ENCODE results near the gene SAMD14. TPM values are rescaled to one million over a fixed set of nuclear protein-coding genes. Genes with fewer than 3 reads are reported as not detected.
A peak's percentile ranks its signal among the peaks of the same experiment; 100 is the strongest.

SAMD14 gene
- total and polyA plus RNA-seq, 7 experiments from 2014 or later, result 0.70 to 0.78 TPM; not detected in 5

DNA sequence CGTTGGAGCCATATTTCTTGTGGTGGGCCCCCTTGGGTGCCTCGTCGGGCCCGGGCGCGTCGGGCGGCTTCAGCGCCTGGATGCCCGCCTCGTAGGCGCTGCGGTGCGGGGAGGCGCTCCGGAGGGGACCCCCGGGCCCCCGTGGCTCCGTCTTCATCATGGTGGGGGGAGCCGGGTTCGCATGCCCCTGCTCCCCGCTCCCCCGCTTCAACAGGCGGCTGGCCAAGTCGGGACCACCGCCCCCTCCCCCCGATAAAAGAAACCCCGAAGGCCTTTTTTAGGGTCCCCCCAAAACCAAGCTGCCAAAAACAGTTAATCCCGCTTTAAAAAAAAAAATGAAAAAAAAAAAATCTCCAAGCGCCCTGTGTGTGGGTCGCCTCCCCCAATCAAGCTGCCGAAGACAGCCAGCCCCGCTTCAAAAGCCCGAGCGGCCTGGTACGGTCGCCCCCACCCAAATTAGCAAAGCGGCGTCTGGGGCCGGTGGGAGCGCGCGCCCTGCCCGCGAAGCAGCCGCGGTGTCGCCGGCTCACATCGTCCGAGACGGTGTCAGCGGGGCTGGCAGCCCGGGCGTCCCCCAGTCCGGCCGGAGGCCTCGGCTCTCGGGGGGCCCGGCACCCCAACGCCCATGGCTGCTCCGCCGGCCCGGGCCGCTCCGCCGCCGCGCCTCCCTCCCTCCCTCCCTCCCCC is 20.5 kb upstream of the SAMD14 start, which contains the start of gene PPP1R9B:
Gene PPP1R9B, minus strand, starts transcription at position 324 of the 687 bp plus-strand sequence. Its CDS starts 164 bp downstream, at position 160.
- H3K36me3 Mint-ChIP-seq, result peaks cover 0 to 22% (median 0%) of the 10 kb centered on the region in 5 donors
- H3K36me3 ChIP-seq (ENCODE audit: control insufficient read depth in 2 of 3, insufficient read depth in 3 of 3, low read length in 3 of 3), result peaks cover 0 to 11% (median 0%) of the 10 kb centered on the region in 3 experiments
- no peaks in the 10 kb centered on the region for H3K27me3 ChIP-seq (ENCODE audit: control insufficient read depth in 2 of 2, insufficient read depth in 2 of 2, low read length in 2 of 2)
- H3K4me1 Mint-ChIP-seq, result peaks cover 18 to 60% (median 51%) of the 10 kb centered on the region in 7 donors
- ATAC-seq (peak; percentile 3), DNase-seq (peak in 2 of 9 donors; percentile 25 to 43)
- peak within 1 kb of the TSS; percentile 74 for H3K27ac ChIP-seq (ENCODE audit: low read depth, low read length)
- H3K4me3 ChIP-seq (ENCODE audit: low read length), result peak within 1 kb of the TSS; percentile 94
- CTCF ChIA-PET, result interaction anchor here (0.6 to 6.1 kb wide), 10 partner anchors 7 to 198 kb away, joined by 3 to 56 read pairs (median 4); partner anchors contain the start of gene SGCA
- peak within 1 kb of the TSS; percentile 71 to 96 (median 87) for H3K27ac Mint-ChIP-seq
- H3K27me3 Mint-ChIP-seq, result no peaks in the 10 kb centered on the region
- no peaks in the 10 kb centered on the region for H3K9me3 ChIP-seq (ENCODE audit: control insufficient read depth in 2 of 3, low read length in 3 of 3)
- POLR2A ChIA-PET, result interaction anchor here (0.6 to 4.0 kb wide), 5 partner anchors 10 to 1603 kb away, joined by 3 to 42 read pairs (median 7); partner anchors contain the start of gene PDK2
- H3K4me1 ChIP-seq (ENCODE audit: control insufficient read depth in 2 of 2, insufficient read depth in 2 of 2, low read length in 2 of 2), result peaks cover 30 to 42% of the 10 kb centered on the region in 2 donors
- no peaks in the 10 kb centered on the region for H3K9me3 Mint-ChIP-seq
- intact Hi-C loops (cut with micrococcal nuclease), result loop anchor here (1.0 to 5.0 kb wide), 6 partner anchors 10 to 717 kb away; partner anchors contain the start of genes SPOP (in 2 of the 2), PDK2 (in 1 of the 2) and TOB1 (in 1 of the 2)
- H3K4me3 Mint-ChIP-seq, result peak within 1 kb of the TSS; percentile 85 to 98 (median 90)

DNA sequence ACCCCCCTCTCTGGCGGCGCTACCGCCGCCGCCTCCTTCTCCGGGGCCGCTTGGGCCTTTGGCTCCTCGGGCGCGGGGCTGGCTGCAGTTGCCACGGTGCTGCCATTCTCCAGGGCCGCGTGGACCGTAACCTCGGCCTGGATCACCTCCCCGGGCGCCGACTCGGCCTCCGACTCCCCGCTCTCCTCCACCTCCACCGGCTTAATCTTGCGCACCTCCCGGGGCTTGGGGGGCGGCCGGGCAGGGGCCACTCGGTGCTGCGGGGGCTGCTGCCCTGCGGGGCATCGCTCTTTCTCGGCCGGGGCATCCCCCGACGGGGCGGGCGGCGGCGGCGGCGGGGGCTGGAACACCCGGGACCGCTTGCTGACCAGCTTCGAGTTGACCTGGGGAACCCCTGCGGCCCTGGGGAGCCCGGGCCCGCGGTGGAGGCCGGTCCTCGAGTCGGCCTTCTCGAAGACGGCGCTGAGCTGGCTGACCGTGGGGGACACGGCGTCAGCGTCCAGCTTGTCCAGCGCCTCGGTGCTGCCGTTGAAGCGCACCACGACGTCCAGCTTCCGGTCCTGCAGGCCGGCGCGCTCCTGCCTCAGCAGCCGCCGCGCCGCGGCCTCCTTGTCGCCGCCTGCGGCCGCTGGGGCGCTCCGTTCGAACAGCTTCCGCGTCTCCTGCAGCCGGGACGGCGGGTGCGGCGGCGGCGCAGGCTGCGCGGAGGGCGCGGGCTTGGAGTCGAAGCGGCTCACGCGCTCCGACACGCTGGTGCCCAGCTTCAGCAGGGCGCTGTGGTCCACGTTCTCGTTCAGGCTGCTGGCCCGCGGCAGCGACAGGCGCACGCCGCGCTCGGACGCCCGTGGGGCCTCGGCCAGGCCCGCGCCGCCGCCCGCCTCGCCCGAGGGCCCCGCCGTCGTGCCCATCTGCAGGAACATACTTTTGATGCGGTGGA is 19.7 kb upstream of the SAMD14 start:
- Mint-ChIP-seq H3K4me1 (peaks cover 24 to 63% (median 50%) of the 10 kb centered on the region in 7 donors), H3K27ac (peak overlapping the region in 5 of 9 donors; percentile 78 to 92 (median 83)), H3K36me3 (peaks cover 0 to 28% (median 0%) of the 10 kb centered on the region in 5 donors), H3K9me3 (no peaks in the 10 kb centered on the region), H3K27me3 (no peaks in the 10 kb centered on the region), H3K4me3 (peak overlapping the region; percentile 85 to 98 (median 90))
- peaks cover 0 to 19% (median 6%) of the 10 kb centered on the region in 3 experiments for H3K36me3 ChIP-seq (ENCODE audit: control insufficient read depth in 2 of 3, insufficient read depth in 3 of 3, low read length in 3 of 3)
- no peaks in the 10 kb centered on the region for H3K9me3 ChIP-seq (ENCODE audit: control insufficient read depth in 2 of 3, low read length in 3 of 3)
- DNase-seq (peak; percentile 52 to 69 (median 63)), ATAC-seq (peak; percentile 14)
- ChIA-PET CTCF (interaction anchor here (0.6 to 6.1 kb wide), 10 partner anchors 8 to 197 kb away, joined by 3 to 56 read pairs (median 4); partner anchors contain the start of gene SGCA), POLR2A (interaction anchor here (0.8 to 4.0 kb wide), 4 partner anchors 9 to 55 kb away, joined by 3 to 42 read pairs (median 19); partner anchors contain the start of gene PDK2)
- H3K27ac ChIP-seq (ENCODE audit: low read depth, low read length), result peak overlapping the region; percentile 74
- peaks cover 34 to 40% of the 10 kb centered on the region in 2 donors for H3K4me1 ChIP-seq (ENCODE audit: control insufficient read depth in 2 of 2, insufficient read depth in 2 of 2, low read length in 2 of 2)
- no peaks in the 10 kb centered on the region for H3K27me3 ChIP-seq (ENCODE audit: control insufficient read depth in 2 of 2, insufficient read depth in 2 of 2, low read length in 2 of 2)
- peak overlapping the region; percentile 94 for H3K4me3 ChIP-seq (ENCODE audit: low read length)
- intact Hi-C loops (cut with micrococcal nuclease), result loop anchor here (5.0 to 10.0 kb wide), 3 partner anchors 472 to 718 kb away; partner anchors contain the start of genes SPOP (in 2 of the 2), ANKRD40 (in 1 of the 2) and TOB1 (in 1 of the 2)

DNA sequence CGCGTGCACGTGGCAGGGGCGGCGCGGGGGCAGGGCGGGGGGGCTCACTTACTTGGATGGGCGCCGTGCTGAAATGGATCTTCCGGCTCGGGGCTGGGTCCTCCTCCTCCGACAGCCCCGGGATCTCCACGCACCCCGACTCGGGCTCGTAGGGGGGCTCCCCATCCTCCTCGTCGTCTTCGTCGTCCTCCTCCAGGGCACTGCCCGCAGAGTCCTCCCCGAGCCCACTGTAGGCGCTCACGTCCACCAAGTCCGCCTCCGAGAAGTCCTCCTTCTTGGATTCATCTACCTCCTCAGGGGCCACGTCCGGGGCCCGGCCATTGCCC is 19.1 kb upstream of the SAMD14 start:
- H3K27ac Mint-ChIP-seq, result peak overlapping the region in 7 of 9 donors; percentile 33 to 92 (median 82)
- peaks cover 0 to 35% (median 4%) of the 10 kb centered on the region in 5 donors for H3K36me3 Mint-ChIP-seq
- H3K27me3 Mint-ChIP-seq, result no peaks in the 10 kb centered on the region
- peaks cover 30 to 63% (median 50%) of the 10 kb centered on the region in 7 donors for H3K4me1 Mint-ChIP-seq
- DNase-seq (no peak), ATAC-seq (no peak)
- intact Hi-C loops (cut with micrococcal nuclease), result loop anchor here in 1 of 2 donors (10.0 kb wide), 1 partner anchor 556 kb away; the partner anchor contains the start of gene ANKRD40
- H3K4me3 ChIP-seq (ENCODE audit: low read length), result peak overlapping the region; percentile 94
- H3K4me3 Mint-ChIP-seq, result peak overlapping the region; percentile 81 to 98 (median 90)
- ChIA-PET POLR2A (interaction anchor here (1.8 kb wide), 1 partner anchor 12 kb away, joined by 7 read pairs; no protein-coding TSS in a partner anchor), CTCF (interaction anchor here (1.2 to 6.1 kb wide), 6 partner anchors 9 to 197 kb away, joined by 3 to 56 read pairs (median 4); no protein-coding TSS in a partner anchor)
- peak overlapping the region; percentile 74 for H3K27ac ChIP-seq (ENCODE audit: low read depth, low read length)
- peaks cover 34 to 45% of the 10 kb centered on the region in 2 donors for H3K4me1 ChIP-seq (ENCODE audit: control insufficient read depth in 2 of 2, insufficient read depth in 2 of 2, low read length in 2 of 2)
- H3K9me3 Mint-ChIP-seq, result no peaks in the 10 kb centered on the region
- H3K27me3 ChIP-seq (ENCODE audit: control insufficient read depth in 2 of 2, insufficient read depth in 2 of 2, low read length in 2 of 2), result no peaks in the 10 kb centered on the region
- H3K36me3 ChIP-seq (ENCODE audit: control insufficient read depth in 2 of 3, insufficient read depth in 3 of 3, low read length in 3 of 3), result peaks cover 0 to 25% (median 6%) of the 10 kb centered on the region in 3 experiments
- H3K9me3 ChIP-seq (ENCODE audit: control insufficient read depth in 2 of 3, low read length in 3 of 3), result no peaks in the 10 kb centered on the region

DNA sequence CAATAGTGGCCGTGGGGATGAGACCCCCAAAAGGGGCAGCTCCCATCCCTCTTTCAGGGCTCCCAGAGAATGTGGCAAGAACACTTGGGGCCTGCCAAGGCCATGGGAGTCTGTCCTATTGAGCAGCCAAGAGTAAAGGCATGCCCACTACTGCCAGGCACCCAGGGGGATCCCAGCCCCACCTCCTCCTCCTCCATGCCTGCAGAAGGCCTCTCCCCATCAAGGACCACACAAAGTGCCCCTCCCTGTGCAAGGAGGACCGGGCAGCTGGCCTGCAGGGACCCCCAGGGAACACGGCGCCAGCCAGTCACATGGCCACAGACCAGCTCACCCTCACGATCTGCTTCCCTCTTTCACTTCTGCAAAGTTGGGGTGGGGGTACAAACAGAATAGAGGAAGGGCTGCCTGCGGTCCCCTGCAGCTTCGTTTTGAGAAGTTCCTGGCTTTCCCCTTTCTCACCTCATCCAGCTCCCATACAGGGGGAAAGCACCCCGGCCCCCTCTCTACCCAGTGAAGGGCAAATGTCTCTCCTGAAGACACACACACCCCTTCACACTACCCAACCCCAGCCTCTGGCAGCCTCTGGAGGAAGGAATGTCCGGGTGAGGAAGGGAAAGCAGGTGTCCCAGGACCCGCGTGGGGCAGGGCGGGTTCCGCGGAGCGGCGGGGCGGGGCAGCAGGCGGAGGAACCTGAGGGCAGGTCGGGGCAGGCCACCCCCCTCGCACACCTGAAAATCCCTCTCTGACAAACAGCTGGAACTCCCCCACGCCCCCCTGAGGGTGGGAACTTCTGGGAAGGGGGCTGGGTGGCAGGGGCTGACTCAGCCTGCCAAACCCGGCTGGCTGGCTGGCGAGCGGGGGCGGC is 18.5 kb upstream of the SAMD14 start:
- POLR2A ChIA-PET, result interaction anchor here (0.6 to 1.8 kb wide), 8 partner anchors 10 to 311 kb away, joined by 3 to 7 read pairs (median 4); no protein-coding TSS in a partner anchor
- DNase-seq (peak in 6 of 9 donors; percentile 23 to 81 (median 45)), ATAC-seq (peak; percentile 33)
- Histone ChIP-seq H3K9me3 (ENCODE audit: control insufficient read depth in 2 of 3, low read length in 3 of 3) (no peaks in the 10 kb centered on the region), H3K27ac (ENCODE audit: low read depth, low read length) (peak overlapping the region; percentile 74), H3K4me3 (ENCODE audit: low read length) (peak overlapping the region; percentile 94), H3K36me3 (ENCODE audit: control insufficient read depth in 2 of 3, insufficient read depth in 3 of 3, low read length in 3 of 3) (peaks cover 0 to 31% (median 6%) of the 10 kb centered on the region in 3 experiments), H3K27me3 (ENCODE audit: control insufficient read depth in 2 of 2, insufficient read depth in 2 of 2, low read length in 2 of 2) (no peaks in the 10 kb centered on the region), H3K4me1 (ENCODE audit: control insufficient read depth in 2 of 2, insufficient read depth in 2 of 2, low read length in 2 of 2) (peaks cover 34 to 42% of the 10 kb centered on the region in 2 donors)
- peaks cover 31 to 65% (median 55%) of the 10 kb centered on the region in 7 donors for H3K4me1 Mint-ChIP-seq
- CTCF ChIA-PET, result interaction anchor here (1.4 to 6.1 kb wide), 4 partner anchors 9 to 32 kb away, joined by 4 to 56 read pairs (median 14); no protein-coding TSS in a partner anchor
- no peaks in the 10 kb centered on the region for H3K9me3 Mint-ChIP-seq
- peak overlapping the region; percentile 81 to 98 (median 90) for H3K4me3 Mint-ChIP-seq
- peak overlapping the region; percentile 62 to 90 (median 86) for H3K27ac Mint-ChIP-seq
- peaks cover 0 to 38% (median 5%) of the 10 kb centered on the region in 5 donors for H3K36me3 Mint-ChIP-seq
- intact Hi-C loops (cut with micrococcal nuclease), result loop anchor here (1.0 to 10.0 kb wide), 2 partner anchors 8 to 556 kb away; partner anchors contain the start of gene ANKRD40 (in 1 of the 2)
- H3K27me3 Mint-ChIP-seq, result no peaks in the 10 kb centered on the region

DNA sequence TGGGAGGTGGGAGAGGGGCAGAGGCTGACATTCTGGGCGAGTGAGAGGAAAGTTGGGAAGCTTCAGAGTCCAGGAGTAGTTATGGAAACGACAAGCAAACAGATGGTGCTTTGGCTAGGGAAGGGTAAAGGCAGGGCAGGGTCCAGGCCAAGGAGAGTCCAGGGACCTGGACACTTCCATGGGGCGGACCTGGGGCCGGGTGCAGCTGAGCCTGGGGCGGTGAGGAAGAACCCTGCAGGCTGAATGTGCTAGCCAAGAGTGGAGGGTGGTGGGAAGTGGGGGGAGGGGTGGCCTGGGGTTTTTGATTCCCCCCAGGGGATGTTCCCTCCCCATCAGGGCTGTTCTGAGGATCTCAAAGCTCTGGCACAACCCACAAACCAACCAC is 17.9 kb upstream of the SAMD14 start:
- Histone ChIP-seq H3K27ac (ENCODE audit: low read depth, low read length) (peak overlapping the region; percentile 74), H3K9me3 (ENCODE audit: control insufficient read depth in 2 of 3, low read length in 3 of 3) (no peaks in the 10 kb centered on the region), H3K4me3 (ENCODE audit: low read length) (peak overlapping the region; percentile 94), H3K4me1 (ENCODE audit: control insufficient read depth in 2 of 2, insufficient read depth in 2 of 2, low read length in 2 of 2) (peaks cover 37 to 42% of the 10 kb centered on the region in 2 donors), H3K27me3 (ENCODE audit: control insufficient read depth in 2 of 2, insufficient read depth in 2 of 2, low read length in 2 of 2) (no peaks in the 10 kb centered on the region), H3K36me3 (ENCODE audit: control insufficient read depth in 2 of 3, insufficient read depth in 3 of 3, low read length in 3 of 3) (peaks cover 0 to 37% (median 6%) of the 10 kb centered on the region in 3 experiments)
- DNase-seq (no peak), ATAC-seq (no peak)
- Mint-ChIP-seq H3K4me3 (peak overlapping the region; percentile 81 to 98 (median 90)), H3K36me3 (peaks cover 3 to 42% (median 7%) of the 10 kb centered on the region in 5 donors), H3K9me3 (no peaks in the 10 kb centered on the region), H3K4me1 (peaks cover 36 to 70% (median 61%) of the 10 kb centered on the region in 7 donors), H3K27ac (peak overlapping the region in 8 of 9 donors; percentile 78 to 90 (median 87)), H3K27me3 (no peaks in the 10 kb centered on the region)
- ChIA-PET POLR2A (interaction anchor here (0.6 to 1.8 kb wide), 7 partner anchors 9 to 53 kb away, joined by 3 to 7 read pairs (median 3); no protein-coding TSS in a partner anchor), CTCF (interaction anchor here (0.6 to 6.1 kb wide), 5 partner anchors 8 to 53 kb away, joined by 4 to 56 read pairs (median 5); no protein-coding TSS in a partner anchor)
- intact Hi-C loops (cut with micrococcal nuclease), result loop anchor here (1.0 to 10.0 kb wide), 2 partner anchors 8 to 557 kb away; partner anchors contain the start of gene ANKRD40 (in 1 of the 2)

All from naive thymus-derived CD4-positive, alpha-beta T cell (primary cell).